ENCODE data around the gene CD99L2.

- TF ChIP-seq BHLHE40 (IDR thresholded peaks at IDR 0.05; ENCODE audit: borderline replicate concordance) (no peak), ELF4 (IDR thresholded peaks at IDR 0.05) (no peak), FOXM1 (IDR thresholded peaks at IDR 0.05; ENCODE audit: borderline replicate concordance) (no peak), CTBP1 (IDR thresholded peaks at IDR 0.05; ENCODE audit: borderline replicate concordance) (no peak), ZNF384 (IDR thresholded peaks at IDR 0.05) (no peak), SP1 (IDR thresholded peaks at IDR 0.05) (no peak), NFRKB (IDR thresholded peaks at IDR 0.05) (no peak), L3MBTL2 (conservative IDR thresholded peaks at IDR 0.05) (no peak), SUZ12 (IDR thresholded peaks at IDR 0.05) (no peak), FOXK2 (IDR thresholded peaks at IDR 0.05) (no peak), PKNOX1 (IDR thresholded peaks at IDR 0.05) (no peak), FOXA1 (IDR thresholded peaks at IDR 0.05) (no peak), ARNT (IDR thresholded peaks at IDR 0.05) (no peak), TARDBP (IDR thresholded peaks at IDR 0.05) (no peak)
These were observed 166.7 kb downstream of the CD99L2 start for GRCh38 chrX:150731795-150732194.
